HEK293 (cell line): ENCODE results near the gene DACT3.

ENCODE experiments used
- ZNF121 ChIP-seq: fragments of 450-650 bp; formaldehyde crosslinking; IDR thresholded peaks from 2 replicates; pipeline ENCODE4 v1.5.1; 2016; ENCODE audit warnings: missing biosample characterization, missing genetic modification characterization
- ZNF223 ChIP-seq: fragments of 450-650 bp; formaldehyde crosslinking; IDR thresholded peaks from 2 replicates; pipeline ENCODE4 v1.5.1; 2016; ENCODE audit warnings: missing biosample characterization, missing genetic modification characterization
- ZNF274 ChIP-seq, 2 experiments: fragments of 200-500 bp in 1 of 2; fragments of 450-650 bp in 1 of 2; sonication (Bioruptor generic) in 1 of 2; formaldehyde crosslinking in 1 of 2; IDR thresholded peaks; 2 replicates each; pipeline versions ENCODE4 v1.5.1 to v1.6.1; 2014 to 2016; ENCODE audit warnings: borderline replicate concordance in 1 of 2, inconsistent platforms in 1 of 2, low read length in 1 of 2, missing biosample characterization in 1 of 2, missing genetic modification characterization in 1 of 2
- ZNF292 ChIP-seq: fragments of 450-650 bp; formaldehyde crosslinking; IDR thresholded peaks from 2 replicates; pipeline ENCODE4 v1.5.1; 2016; ENCODE audit warnings: low read depth, missing biosample characterization, missing genetic modification characterization, borderline replicate concordance
- ZNF311 ChIP-seq: fragments of 450-650 bp; formaldehyde crosslinking; IDR thresholded peaks from 2 replicates; pipeline ENCODE4 v1.5.1; 2017; ENCODE audit warnings: missing biosample characterization, missing genetic modification characterization, borderline replicate concordance
- ZNF48 ChIP-seq: fragments of 450-650 bp; formaldehyde crosslinking; IDR thresholded peaks from 2 replicates; pipeline ENCODE4 v1.5.1; 2016; ENCODE audit warnings: missing biosample characterization, missing genetic modification characterization
- ZNF660 ChIP-seq: fragments of 450-650 bp; IDR thresholded peaks from 2 replicates; pipeline ENCODE4 v1.5.1; 2018; ENCODE audit warnings: missing biosample characterization, mild to moderate bottlenecking, missing genetic modification characterization
- ZNF664 ChIP-seq: fragments of 450-650 bp; formaldehyde crosslinking; IDR thresholded peaks from 2 replicates; pipeline ENCODE4 v1.5.1; 2016; ENCODE audit warnings: missing biosample characterization, missing genetic modification characterization
- TF ChIP-seq, protein P1 (sequence below): fragments of 450-650 bp; formaldehyde crosslinking; IDR thresholded peaks from 2 replicates; pipeline ENCODE4 v1.5.1; 2016; ENCODE audit warnings: missing biosample characterization, missing genetic modification characterization
- TF ChIP-seq, protein P2 (sequence below): fragments of 450-650 bp; formaldehyde crosslinking; IDR thresholded peaks from 2 replicates; pipeline ENCODE4 v1.5.1; 2016; ENCODE audit warnings: missing biosample characterization, missing genetic modification characterization
- TF ChIP-seq, protein P3 (sequence below): fragments of 450-650 bp; formaldehyde crosslinking; IDR thresholded peaks from 2 replicates; pipeline ENCODE4 v1.5.1; 2016; ENCODE audit warnings: missing biosample characterization, missing genetic modification characterization
- TF ChIP-seq, protein P4 (sequence below): fragments of 450-650 bp; formaldehyde crosslinking; IDR thresholded peaks from 2 replicates; pipeline ENCODE4 v1.5.1; 2017; ENCODE audit warnings: missing biosample characterization, missing genetic modification characterization
- TF ChIP-seq, protein P5 (sequence below): fragments of 450-650 bp; formaldehyde crosslinking; IDR thresholded peaks from 2 replicates; pipeline ENCODE4 v1.5.1; 2017; ENCODE audit warnings: missing biosample characterization, mild to moderate bottlenecking, missing genetic modification characterization, moderate library complexity

Gene DACT3

DNA sequence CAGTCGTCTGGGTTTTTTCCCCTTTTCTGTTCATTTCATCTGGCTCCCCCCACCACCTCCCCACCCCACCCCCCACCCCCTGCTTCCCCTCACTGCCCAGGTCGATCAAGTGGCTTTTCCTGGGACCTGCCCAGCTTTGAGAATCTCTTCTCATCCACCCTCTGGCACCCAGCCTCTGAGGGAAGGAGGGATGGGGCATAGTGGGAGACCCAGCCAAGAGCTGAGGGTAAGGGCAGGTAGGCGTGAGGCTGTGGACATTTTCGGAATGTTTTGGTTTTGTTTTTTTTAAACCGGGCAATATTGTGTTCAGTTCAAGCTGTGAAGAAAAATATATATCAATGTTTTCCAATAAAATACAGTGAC is 50.6 kb downstream of the DACT3 start (continued):
- TF ChIP-seq, protein P1, sequence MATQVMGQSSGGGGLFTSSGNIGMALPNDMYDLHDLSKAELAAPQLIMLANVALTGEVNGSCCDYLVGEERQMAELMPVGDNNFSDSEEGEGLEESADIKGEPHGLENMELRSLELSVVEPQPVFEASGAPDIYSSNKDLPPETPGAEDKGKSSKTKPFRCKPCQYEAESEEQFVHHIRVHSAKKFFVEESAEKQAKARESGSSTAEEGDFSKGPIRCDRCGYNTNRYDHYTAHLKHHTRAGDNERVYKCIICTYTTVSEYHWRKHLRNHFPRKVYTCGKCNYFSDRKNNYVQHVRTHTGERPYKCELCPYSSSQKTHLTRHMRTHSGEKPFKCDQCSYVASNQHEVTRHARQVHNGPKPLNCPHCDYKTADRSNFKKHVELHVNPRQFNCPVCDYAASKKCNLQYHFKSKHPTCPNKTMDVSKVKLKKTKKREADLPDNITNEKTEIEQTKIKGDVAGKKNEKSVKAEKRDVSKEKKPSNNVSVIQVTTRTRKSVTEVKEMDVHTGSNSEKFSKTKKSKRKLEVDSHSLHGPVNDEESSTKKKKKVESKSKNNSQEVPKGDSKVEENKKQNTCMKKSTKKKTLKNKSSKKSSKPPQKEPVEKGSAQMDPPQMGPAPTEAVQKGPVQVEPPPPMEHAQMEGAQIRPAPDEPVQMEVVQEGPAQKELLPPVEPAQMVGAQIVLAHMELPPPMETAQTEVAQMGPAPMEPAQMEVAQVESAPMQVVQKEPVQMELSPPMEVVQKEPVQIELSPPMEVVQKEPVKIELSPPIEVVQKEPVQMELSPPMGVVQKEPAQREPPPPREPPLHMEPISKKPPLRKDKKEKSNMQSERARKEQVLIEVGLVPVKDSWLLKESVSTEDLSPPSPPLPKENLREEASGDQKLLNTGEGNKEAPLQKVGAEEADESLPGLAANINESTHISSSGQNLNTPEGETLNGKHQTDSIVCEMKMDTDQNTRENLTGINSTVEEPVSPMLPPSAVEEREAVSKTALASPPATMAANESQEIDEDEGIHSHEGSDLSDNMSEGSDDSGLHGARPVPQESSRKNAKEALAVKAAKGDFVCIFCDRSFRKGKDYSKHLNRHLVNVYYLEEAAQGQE (tag by site-specific recombination) = no peak
- no peak for TF ChIP-seq ZNF660 (tag by site-specific recombination)
- TF ChIP-seq, protein P2, sequence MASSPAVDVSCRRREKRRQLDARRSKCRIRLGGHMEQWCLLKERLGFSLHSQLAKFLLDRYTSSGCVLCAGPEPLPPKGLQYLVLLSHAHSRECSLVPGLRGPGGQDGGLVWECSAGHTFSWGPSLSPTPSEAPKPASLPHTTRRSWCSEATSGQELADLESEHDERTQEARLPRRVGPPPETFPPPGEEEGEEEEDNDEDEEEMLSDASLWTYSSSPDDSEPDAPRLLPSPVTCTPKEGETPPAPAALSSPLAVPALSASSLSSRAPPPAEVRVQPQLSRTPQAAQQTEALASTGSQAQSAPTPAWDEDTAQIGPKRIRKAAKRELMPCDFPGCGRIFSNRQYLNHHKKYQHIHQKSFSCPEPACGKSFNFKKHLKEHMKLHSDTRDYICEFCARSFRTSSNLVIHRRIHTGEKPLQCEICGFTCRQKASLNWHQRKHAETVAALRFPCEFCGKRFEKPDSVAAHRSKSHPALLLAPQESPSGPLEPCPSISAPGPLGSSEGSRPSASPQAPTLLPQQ (tag by site-specific recombination) = no peak
- no peak for TF ChIP-seq ZNF223
- TF ChIP-seq ZNF274 (IDR thresholded peaks at IDR 0.05; ENCODE audit: low read length) = no peak
- TF ChIP-seq ZNF274 (tag by site-specific recombination; IDR thresholded peaks at IDR 0.05; ENCODE audit: borderline replicate concordance) = no peak
- TF ChIP-seq, protein P3, sequence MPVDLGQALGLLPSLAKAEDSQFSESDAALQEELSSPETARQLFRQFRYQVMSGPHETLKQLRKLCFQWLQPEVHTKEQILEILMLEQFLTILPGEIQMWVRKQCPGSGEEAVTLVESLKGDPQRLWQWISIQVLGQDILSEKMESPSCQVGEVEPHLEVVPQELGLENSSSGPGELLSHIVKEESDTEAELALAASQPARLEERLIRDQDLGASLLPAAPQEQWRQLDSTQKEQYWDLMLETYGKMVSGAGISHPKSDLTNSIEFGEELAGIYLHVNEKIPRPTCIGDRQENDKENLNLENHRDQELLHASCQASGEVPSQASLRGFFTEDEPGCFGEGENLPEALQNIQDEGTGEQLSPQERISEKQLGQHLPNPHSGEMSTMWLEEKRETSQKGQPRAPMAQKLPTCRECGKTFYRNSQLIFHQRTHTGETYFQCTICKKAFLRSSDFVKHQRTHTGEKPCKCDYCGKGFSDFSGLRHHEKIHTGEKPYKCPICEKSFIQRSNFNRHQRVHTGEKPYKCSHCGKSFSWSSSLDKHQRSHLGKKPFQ (tag by site-specific recombination) = no peak
- TF ChIP-seq, protein P4, sequence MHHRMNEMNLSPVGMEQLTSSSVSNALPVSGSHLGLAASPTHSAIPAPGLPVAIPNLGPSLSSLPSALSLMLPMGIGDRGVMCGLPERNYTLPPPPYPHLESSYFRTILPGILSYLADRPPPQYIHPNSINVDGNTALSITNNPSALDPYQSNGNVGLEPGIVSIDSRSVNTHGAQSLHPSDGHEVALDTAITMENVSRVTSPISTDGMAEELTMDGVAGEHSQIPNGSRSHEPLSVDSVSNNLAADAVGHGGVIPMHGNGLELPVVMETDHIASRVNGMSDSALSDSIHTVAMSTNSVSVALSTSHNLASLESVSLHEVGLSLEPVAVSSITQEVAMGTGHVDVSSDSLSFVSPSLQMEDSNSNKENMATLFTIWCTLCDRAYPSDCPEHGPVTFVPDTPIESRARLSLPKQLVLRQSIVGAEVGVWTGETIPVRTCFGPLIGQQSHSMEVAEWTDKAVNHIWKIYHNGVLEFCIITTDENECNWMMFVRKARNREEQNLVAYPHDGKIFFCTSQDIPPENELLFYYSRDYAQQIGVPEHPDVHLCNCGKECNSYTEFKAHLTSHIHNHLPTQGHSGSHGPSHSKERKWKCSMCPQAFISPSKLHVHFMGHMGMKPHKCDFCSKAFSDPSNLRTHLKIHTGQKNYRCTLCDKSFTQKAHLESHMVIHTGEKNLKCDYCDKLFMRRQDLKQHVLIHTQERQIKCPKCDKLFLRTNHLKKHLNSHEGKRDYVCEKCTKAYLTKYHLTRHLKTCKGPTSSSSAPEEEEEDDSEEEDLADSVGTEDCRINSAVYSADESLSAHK (tag by site-specific recombination) = no peak
- TF ChIP-seq ZNF664 (tag by site-specific recombination) = no peak
- TF ChIP-seq, protein P5, sequence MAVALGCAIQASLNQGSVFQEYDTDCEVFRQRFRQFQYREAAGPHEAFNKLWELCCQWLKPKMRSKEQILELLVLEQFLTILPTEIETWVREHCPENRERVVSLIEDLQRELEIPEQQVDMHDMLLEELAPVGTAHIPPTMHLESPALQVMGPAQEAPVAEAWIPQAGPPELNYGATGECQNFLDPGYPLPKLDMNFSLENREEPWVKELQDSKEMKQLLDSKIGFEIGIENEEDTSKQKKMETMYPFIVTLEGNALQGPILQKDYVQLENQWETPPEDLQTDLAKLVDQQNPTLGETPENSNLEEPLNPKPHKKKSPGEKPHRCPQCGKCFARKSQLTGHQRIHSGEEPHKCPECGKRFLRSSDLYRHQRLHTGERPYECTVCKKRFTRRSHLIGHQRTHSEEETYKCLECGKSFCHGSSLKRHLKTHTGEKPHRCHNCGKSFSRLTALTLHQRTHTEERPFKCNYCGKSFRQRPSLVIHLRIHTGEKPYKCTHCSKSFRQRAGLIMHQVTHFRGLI (tag by site-specific recombination) = no peak
- TF ChIP-seq ZNF311 (tag by site-specific recombination) = no peak
- no peak for TF ChIP-seq ZNF121 (tag by site-specific recombination)
- TF ChIP-seq ZNF292 (tag by site-specific recombination) = no peak
- no peak for TF ChIP-seq ZNF48 (tag by site-specific recombination)
